ENCODE results near the gene MARK3. TPM values are rescaled to one million over a fixed set of nuclear protein-coding genes. Genes with fewer than 3 reads are reported as not detected.

The MARK3 gene
- total RNA-seq, 1 donor from 2014 or later = 124 TPM

GRCh38 chr14:103517174-103517566 is 132.0 kb downstream of the MARK3 start:
- no peaks in the 10 kb centered on the region for H3K9me3 ChIP-seq (ENCODE audit: insufficient read depth, low read depth, low read length)
- no peaks in the 10 kb centered on the region for H3K79me2 ChIP-seq (ENCODE audit: insufficient read depth, low read length)
- no peak overlapping the region for H3K4me3 ChIP-seq (ENCODE audit: insufficient read depth, low read depth, low read length)
- H3K9ac ChIP-seq (ENCODE audit: low read length) = no peak overlapping the region
- H3K9me3 Mint-ChIP-seq (ENCODE audit: unreplicated experiment) = no peaks in the 10 kb centered on the region
- DNase-seq (ENCODE audit: low read depth) = no peak
- H3K27ac Mint-ChIP-seq (ENCODE audit: unreplicated experiment) = peak overlapping the region; percentile 95
- no peaks in the 10 kb centered on the region for H3K36me3 ChIP-seq (ENCODE audit: insufficient read depth, low read length)
- H4K20me1 ChIP-seq (ENCODE audit: insufficient read depth, low read length) = peaks cover 66% of the 10 kb centered on the region
- H2AFZ ChIP-seq (ENCODE audit: low read depth, low read length) = no peak overlapping the region
- no peak for FAIRE-seq
- H3K27ac ChIP-seq (ENCODE audit: low read depth, low read length) = no peak overlapping the region
- H3K27me3 ChIP-seq (ENCODE audit: insufficient read depth, low read length) = peaks cover under 1% of the 10 kb centered on the region
- no peaks in the 10 kb centered on the region for H3K27me3 Mint-ChIP-seq (ENCODE audit: low read depth, unreplicated experiment)
- H3K36me3 Mint-ChIP-seq (ENCODE audit: low read depth, unreplicated experiment) = peaks cover 11% of the 10 kb centered on the region
- H3K4me1 ChIP-seq (ENCODE audit: insufficient read depth, low read length) = peaks cover 37% of the 10 kb centered on the region
- H3K4me3 Mint-ChIP-seq (ENCODE audit: unreplicated experiment) = peak overlapping the region; percentile 61
- peaks cover 21% of the 10 kb centered on the region for H3K4me1 Mint-ChIP-seq (ENCODE audit: low read depth, unreplicated experiment)
- H3K4me2 ChIP-seq (ENCODE audit: low read length) = no peak overlapping the region
- no peak for TF ChIP-seq CTCF (IDR thresholded peaks at IDR 0.05; ENCODE audit: insufficient read depth, low read depth, low read length)
- no peak for TF ChIP-seq EZH2 (IDR thresholded peaks at IDR 0.05; ENCODE audit: insufficient read depth, low read length)

GRCh38 chr14:103517721-103518421 is 132.7 kb downstream of the MARK3 start:
- DNase-seq (ENCODE audit: low read depth) = no peak
- H3K4me3 Mint-ChIP-seq (ENCODE audit: unreplicated experiment) = no peak overlapping the region
- no peak overlapping the region for H2AFZ ChIP-seq (ENCODE audit: low read depth, low read length)
- H3K27ac Mint-ChIP-seq (ENCODE audit: unreplicated experiment) = peak overlapping the region; percentile 95
- no peak for TF ChIP-seq EZH2 (IDR thresholded peaks at IDR 0.05; ENCODE audit: insufficient read depth, low read length)
- no peak for TF ChIP-seq CTCF (IDR thresholded peaks at IDR 0.05; ENCODE audit: insufficient read depth, low read depth, low read length)
- H4K20me1 ChIP-seq (ENCODE audit: insufficient read depth, low read length) = peaks cover 61% of the 10 kb centered on the region
- H3K27ac ChIP-seq (ENCODE audit: low read depth, low read length) = no peak overlapping the region
- H3K27me3 ChIP-seq (ENCODE audit: insufficient read depth, low read length) = peaks cover 3% of the 10 kb centered on the region
- H3K27me3 Mint-ChIP-seq (ENCODE audit: low read depth, unreplicated experiment) = no peaks in the 10 kb centered on the region
- no peak for FAIRE-seq
- H3K4me1 Mint-ChIP-seq (ENCODE audit: low read depth, unreplicated experiment) = peaks cover 21% of the 10 kb centered on the region
- H3K79me2 ChIP-seq (ENCODE audit: insufficient read depth, low read length) = no peaks in the 10 kb centered on the region
- peaks cover 35% of the 10 kb centered on the region for H3K4me1 ChIP-seq (ENCODE audit: insufficient read depth, low read length)
- no peaks in the 10 kb centered on the region for H3K9me3 Mint-ChIP-seq (ENCODE audit: unreplicated experiment)
- H3K36me3 Mint-ChIP-seq (ENCODE audit: low read depth, unreplicated experiment) = peaks cover 6% of the 10 kb centered on the region
- H3K4me3 ChIP-seq (ENCODE audit: insufficient read depth, low read depth, low read length) = no peak overlapping the region
- no peaks in the 10 kb centered on the region for H3K36me3 ChIP-seq (ENCODE audit: insufficient read depth, low read length)
- no peak overlapping the region for H3K4me2 ChIP-seq (ENCODE audit: low read length)
- no peak overlapping the region for H3K9ac ChIP-seq (ENCODE audit: low read length)
- H3K9me3 ChIP-seq (ENCODE audit: insufficient read depth, low read depth, low read length) = no peaks in the 10 kb centered on the region

- Histone ChIP-seq H3K4me1 (ENCODE audit: insufficient read depth, low read length) (peaks cover 34% of the 10 kb centered on the region), H3K79me2 (ENCODE audit: insufficient read depth, low read length) (no peaks in the 10 kb centered on the region), H3K4me2 (ENCODE audit: low read length) (peak overlapping the region; percentile 4), H3K36me3 (ENCODE audit: insufficient read depth, low read length) (no peaks in the 10 kb centered on the region), H3K27ac (ENCODE audit: low read depth, low read length) (no peak overlapping the region), H3K27me3 (ENCODE audit: insufficient read depth, low read length) (peaks cover 10% of the 10 kb centered on the region), H4K20me1 (ENCODE audit: insufficient read depth, low read length) (peaks cover 56% of the 10 kb centered on the region), H3K4me3 (ENCODE audit: insufficient read depth, low read depth, low read length) (no peak overlapping the region), H3K9ac (ENCODE audit: low read length) (no peak overlapping the region), H2AFZ (ENCODE audit: low read depth, low read length) (no peak overlapping the region), H3K9me3 (ENCODE audit: insufficient read depth, low read depth, low read length) (no peaks in the 10 kb centered on the region)
- H3K36me3 Mint-ChIP-seq (ENCODE audit: low read depth, unreplicated experiment) = peaks cover 3% of the 10 kb centered on the region
- no peaks in the 10 kb centered on the region for H3K9me3 Mint-ChIP-seq (ENCODE audit: unreplicated experiment)
- H3K27me3 Mint-ChIP-seq (ENCODE audit: low read depth, unreplicated experiment) = peaks cover under 1% of the 10 kb centered on the region
- DNase-seq (ENCODE audit: low read depth) (no peak), FAIRE-seq (no peak)
- H3K27ac Mint-ChIP-seq (ENCODE audit: unreplicated experiment) = no peak overlapping the region
- TF ChIP-seq EZH2 (IDR thresholded peaks at IDR 0.05; ENCODE audit: insufficient read depth, low read length) = no peak
- TF ChIP-seq CTCF (IDR thresholded peaks at IDR 0.05; ENCODE audit: insufficient read depth, low read depth, low read length) = peak; percentile 66
- no peak overlapping the region for H3K4me3 Mint-ChIP-seq (ENCODE audit: unreplicated experiment)
- H3K4me1 Mint-ChIP-seq (ENCODE audit: low read depth, unreplicated experiment) = peaks cover 21% of the 10 kb centered on the region
These were observed 133.3 kb downstream of the MARK3 start for GRCh38 chr14:103518422-103519042.
